ENCODE results near the gene SLC35F4. TPM values are rescaled to one million over a fixed set of nuclear protein-coding genes. Genes with fewer than 3 reads are reported as not detected.
"Not testable (repeated sequence)": the region's sequence is repeated elsewhere in the genome, so short reads cannot be mapped to it uniquely, and the experiment has no call there.

SLC35F4 gene
- total and polyA plus RNA-seq, 2 of the 4 experiments (the other 2 are of a cell fraction), result not detected

GRCh38 chr14:57722141-57722540 is 143.8 kb downstream of the SLC35F4 start:
- H3K4ac ChIP-seq (ENCODE audit: low read depth, low read length); H4K20me1 ChIP-seq (ENCODE audit: insufficient read depth, low read length); H2BK120ac ChIP-seq (ENCODE audit: low read depth, low read length); H2BK5ac ChIP-seq (ENCODE audit: low read depth, low read length, poor library complexity, severe bottlenecking); H2AK5ac ChIP-seq (ENCODE audit: low read depth, low read length); H2BK15ac ChIP-seq (ENCODE audit: low read depth, low read length); H3K18ac ChIP-seq (ENCODE audit: low read depth, low read length); H4K91ac ChIP-seq (ENCODE audit: insufficient read depth, low read depth, low read length); H3K36me3 ChIP-seq (ENCODE audit: control insufficient read depth, insufficient read depth, low read length); H3K56ac ChIP-seq (ENCODE audit: extremely low read depth, insufficient read depth, low read length); BruUV-seq (replicated peaks); H3K9me3 ChIP-seq (ENCODE audit: control insufficient read depth, insufficient read depth, low read length); H2BK20ac ChIP-seq (ENCODE audit: low read depth, low read length); H3K27ac ChIP-seq (ENCODE audit: insufficient read depth, low read length); H3K4me2 ChIP-seq (ENCODE audit: low read depth, low read length); in situ Hi-C loops (cut with MboI; ENCODE audit: low sequenced_read_pairs); H3K27me3 ChIP-seq (ENCODE audit: control insufficient read depth, insufficient read depth, low read length); H4K8ac ChIP-seq (ENCODE audit: low read depth in 2 of 2, low read length in 2 of 2); H4K5ac ChIP-seq (ENCODE audit: low read depth, low read length); dilution Hi-C loops (cut with HindIII; ENCODE audit: low sequenced_read_pairs, unreplicated experiment); H2AK9ac ChIP-seq (replicated peaks; ENCODE audit: low read depth, low read length, poor library complexity); H3K23ac ChIP-seq (ENCODE audit: low read depth, low read length); H3K4me3 ChIP-seq (ENCODE audit: insufficient read depth, low read depth, low read length); H3K9me1 ChIP-seq (ENCODE audit: insufficient read depth, low read length); ATAC-seq (ENCODE audit: low read depth); H3K14ac ChIP-seq (replicated peaks; ENCODE audit: low read depth, low read length); H2AFZ ChIP-seq (replicated peaks; ENCODE audit: low read length, poor library complexity); DNase-seq; H3K79me1 ChIP-seq (ENCODE audit: low read depth in 1 of 2, low read length in 2 of 2); CTCF ChIA-PET; H3K4me1 ChIP-seq (ENCODE audit: control insufficient read depth, insufficient read depth, low read length); POLR2A ChIA-PET (ENCODE audit: unreplicated experiment); H3K9ac ChIP-seq (ENCODE audit: low read depth, low read length): not testable (repeated sequence)
- intact Hi-C loops (cut with micrococcal nuclease), result loop anchor here (10.0 kb wide), 1 partner anchor 333 kb away; no protein-coding TSS in a partner anchor
